ENCODE measurements around the gene COL5A1. TPM values are rescaled to one million over a fixed set of nuclear protein-coding genes. Genes with fewer than 3 reads are reported as not detected.
"Not testable (repeated sequence)": the region's sequence is repeated elsewhere in the genome, so short reads cannot be mapped to it uniquely, and the experiment has no call there.

Gene COL5A1
- total RNA-seq, 1 donor from 2014 or later, result 1,552 TPM

- no peak for TF ChIP-seq CTCF (IDR thresholded peaks at IDR 0.05)
- Mint-ChIP-seq H3K27ac (ENCODE audit: unreplicated experiment) (peak overlapping the region; percentile 79), H3K27me3 (ENCODE audit: unreplicated experiment) (no peaks in the 10 kb centered on the region), H3K4me1 (ENCODE audit: unreplicated experiment) (peaks cover 70% of the 10 kb centered on the region), H3K4me3 (ENCODE audit: unreplicated experiment) (no peak overlapping the region), H3K9me3 (ENCODE audit: unreplicated experiment) (no peaks in the 10 kb centered on the region), H3K36me3 (ENCODE audit: unreplicated experiment) (peaks cover 30% of the 10 kb centered on the region)
- no peak for DNase-seq (ENCODE audit: extremely low spot score, unreplicated experiment)
Measured at GRCh38 chr9:134709512-134710270, 68.1 kb downstream of the COL5A1 start.

GRCh38 chr9:134710271-134710540 lies 68.6 kb downstream of the COL5A1 start:
- Mint-ChIP-seq H3K9me3 (ENCODE audit: unreplicated experiment) (no peaks in the 10 kb centered on the region), H3K27me3 (ENCODE audit: unreplicated experiment) (no peaks in the 10 kb centered on the region), H3K4me3 (ENCODE audit: unreplicated experiment) (no peak overlapping the region), H3K36me3 (ENCODE audit: unreplicated experiment) (peaks cover 25% of the 10 kb centered on the region), H3K4me1 (ENCODE audit: unreplicated experiment) (peaks cover 65% of the 10 kb centered on the region), H3K27ac (ENCODE audit: unreplicated experiment) (peak overlapping the region; percentile 79)
- DNase-seq (ENCODE audit: extremely low spot score, unreplicated experiment), result no peak
- no peak for TF ChIP-seq CTCF (IDR thresholded peaks at IDR 0.05)

- Mint-ChIP-seq H3K4me3 (ENCODE audit: unreplicated experiment) (no peak overlapping the region), H3K27me3 (ENCODE audit: unreplicated experiment) (no peaks in the 10 kb centered on the region), H3K4me1 (ENCODE audit: unreplicated experiment) (peaks cover 63% of the 10 kb centered on the region), H3K36me3 (ENCODE audit: unreplicated experiment) (peaks cover 21% of the 10 kb centered on the region), H3K9me3 (ENCODE audit: unreplicated experiment) (no peaks in the 10 kb centered on the region), H3K27ac (ENCODE audit: unreplicated experiment) (no peak overlapping the region)
- DNase-seq (ENCODE audit: extremely low spot score, unreplicated experiment), result no peak
- TF ChIP-seq CTCF (IDR thresholded peaks at IDR 0.05), result no peak
Measured at GRCh38 chr9:134710901-134711300, 69.3 kb downstream of the COL5A1 start.

- Mint-ChIP-seq H3K4me3 (ENCODE audit: unreplicated experiment) (no peak overlapping the region), H3K27ac (ENCODE audit: unreplicated experiment) (peak overlapping the region; percentile 27), H3K4me1 (ENCODE audit: unreplicated experiment) (peaks cover 50% of the 10 kb centered on the region), H3K27me3 (ENCODE audit: unreplicated experiment) (no peaks in the 10 kb centered on the region), H3K9me3 (ENCODE audit: unreplicated experiment) (no peaks in the 10 kb centered on the region), H3K36me3 (ENCODE audit: unreplicated experiment) (peaks cover 30% of the 10 kb centered on the region)
- DNase-seq (ENCODE audit: extremely low spot score, unreplicated experiment), result no peak
- no peak for TF ChIP-seq CTCF (IDR thresholded peaks at IDR 0.05)
Measured at GRCh38 chr9:134712243-134712642, 70.6 kb downstream of the COL5A1 start.

- peaks cover 32% of the 10 kb centered on the region for H3K36me3 Mint-ChIP-seq (ENCODE audit: unreplicated experiment)
- no peaks in the 10 kb centered on the region for H3K27me3 Mint-ChIP-seq (ENCODE audit: unreplicated experiment)
- TF ChIP-seq CTCF (IDR thresholded peaks at IDR 0.05), result no peak
- no peak for DNase-seq (ENCODE audit: extremely low spot score, unreplicated experiment)
- peaks cover 43% of the 10 kb centered on the region for H3K4me1 Mint-ChIP-seq (ENCODE audit: unreplicated experiment)
- H3K4me3 Mint-ChIP-seq (ENCODE audit: unreplicated experiment), result no peak overlapping the region
- peak overlapping the region; percentile 76 for H3K27ac Mint-ChIP-seq (ENCODE audit: unreplicated experiment)
- H3K9me3 Mint-ChIP-seq (ENCODE audit: unreplicated experiment), result no peaks in the 10 kb centered on the region
Measured at GRCh38 chr9:134712926-134713325, 71.3 kb downstream of the COL5A1 start.

GRCh38 chr9:134715536-134715935 lies 73.9 kb downstream of the COL5A1 start:
- H3K27me3 Mint-ChIP-seq (ENCODE audit: unreplicated experiment); DNase-seq (ENCODE audit: extremely low spot score, unreplicated experiment); H3K4me3 Mint-ChIP-seq (ENCODE audit: unreplicated experiment); H3K9me3 Mint-ChIP-seq (ENCODE audit: unreplicated experiment): not testable (repeated sequence)
- Mint-ChIP-seq H3K36me3 (ENCODE audit: unreplicated experiment) (peaks cover 42% of the 10 kb centered on the region), H3K27ac (ENCODE audit: unreplicated experiment) (peak overlapping the region; percentile 14), H3K4me1 (ENCODE audit: unreplicated experiment) (peaks cover 23% of the 10 kb centered on the region)

Data from osteocyte (in vitro differentiated cells).